Measurements from ENCODE around the gene KNDC1.

DNA sequence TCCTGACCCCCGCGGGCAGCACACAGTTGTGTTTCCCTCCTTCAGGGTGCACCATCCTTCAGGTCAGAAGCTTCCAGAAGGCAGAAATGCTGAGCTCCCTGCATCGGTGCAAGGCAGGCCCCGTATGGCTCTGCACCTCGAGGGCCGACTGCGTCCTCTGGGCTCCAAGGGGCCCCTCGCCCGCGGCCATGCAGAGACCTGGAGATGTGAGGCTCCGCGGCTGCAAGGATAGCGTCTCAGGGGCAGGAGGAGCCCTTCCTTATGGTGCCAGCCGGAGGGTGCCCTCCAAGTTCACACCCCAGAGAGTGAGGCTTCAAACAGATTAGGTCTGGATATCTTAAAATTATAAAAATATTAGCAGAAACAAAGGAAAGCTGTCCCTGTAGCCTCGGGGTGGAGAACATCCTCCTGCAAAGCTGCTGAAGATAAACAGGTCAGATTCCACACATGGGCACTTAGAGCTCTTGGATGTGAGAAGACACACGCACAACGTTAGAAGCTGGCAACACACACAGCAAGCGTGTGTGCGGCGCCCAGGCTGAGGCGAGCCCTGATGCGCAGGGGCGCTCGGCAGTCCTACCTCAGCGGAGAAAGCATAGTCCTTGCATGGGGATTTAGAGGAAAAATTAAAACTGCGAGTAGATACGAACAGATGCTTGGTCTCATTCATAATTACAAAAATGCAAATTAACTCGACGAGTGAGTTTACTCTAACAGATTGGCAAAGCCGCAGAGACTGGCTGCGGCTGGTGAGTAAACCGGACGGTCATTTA lies 20.4 kb downstream of the KNDC1 start:
- TF ChIP-seq, protein P1, sequence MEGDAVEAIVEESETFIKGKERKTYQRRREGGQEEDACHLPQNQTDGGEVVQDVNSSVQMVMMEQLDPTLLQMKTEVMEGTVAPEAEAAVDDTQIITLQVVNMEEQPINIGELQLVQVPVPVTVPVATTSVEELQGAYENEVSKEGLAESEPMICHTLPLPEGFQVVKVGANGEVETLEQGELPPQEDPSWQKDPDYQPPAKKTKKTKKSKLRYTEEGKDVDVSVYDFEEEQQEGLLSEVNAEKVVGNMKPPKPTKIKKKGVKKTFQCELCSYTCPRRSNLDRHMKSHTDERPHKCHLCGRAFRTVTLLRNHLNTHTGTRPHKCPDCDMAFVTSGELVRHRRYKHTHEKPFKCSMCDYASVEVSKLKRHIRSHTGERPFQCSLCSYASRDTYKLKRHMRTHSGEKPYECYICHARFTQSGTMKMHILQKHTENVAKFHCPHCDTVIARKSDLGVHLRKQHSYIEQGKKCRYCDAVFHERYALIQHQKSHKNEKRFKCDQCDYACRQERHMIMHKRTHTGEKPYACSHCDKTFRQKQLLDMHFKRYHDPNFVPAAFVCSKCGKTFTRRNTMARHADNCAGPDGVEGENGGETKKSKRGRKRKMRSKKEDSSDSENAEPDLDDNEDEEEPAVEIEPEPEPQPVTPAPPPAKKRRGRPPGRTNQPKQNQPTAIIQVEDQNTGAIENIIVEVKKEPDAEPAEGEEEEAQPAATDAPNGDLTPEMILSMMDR (IDR thresholded peaks at IDR 0.05; ENCODE audit: poor library complexity, severe bottlenecking): no peak
- TF ChIP-seq EZH2 (IDR thresholded peaks at IDR 0.05; ENCODE audit: borderline replicate concordance, insufficient read depth, low read length, poor library complexity, severe bottlenecking) (no peak), MXI1 (conservative IDR thresholded peaks at IDR 0.05; ENCODE audit: poor library complexity, severe bottlenecking) (no peak), EP300 (conservative IDR thresholded peaks at IDR 0.05; ENCODE audit: poor library complexity, severe bottlenecking) (no peak), SMC3 (conservative IDR thresholded peaks at IDR 0.05; ENCODE audit: poor library complexity) (no peak), TAF1 (IDR thresholded peaks at IDR 0.05; ENCODE audit: low read depth) (no peak), RAD21 (conservative IDR thresholded peaks at IDR 0.05) (no peak), POLR2AphosphoS5 (IDR thresholded peaks at IDR 0.05) (no peak)
- TF ChIP-seq, protein P2, sequence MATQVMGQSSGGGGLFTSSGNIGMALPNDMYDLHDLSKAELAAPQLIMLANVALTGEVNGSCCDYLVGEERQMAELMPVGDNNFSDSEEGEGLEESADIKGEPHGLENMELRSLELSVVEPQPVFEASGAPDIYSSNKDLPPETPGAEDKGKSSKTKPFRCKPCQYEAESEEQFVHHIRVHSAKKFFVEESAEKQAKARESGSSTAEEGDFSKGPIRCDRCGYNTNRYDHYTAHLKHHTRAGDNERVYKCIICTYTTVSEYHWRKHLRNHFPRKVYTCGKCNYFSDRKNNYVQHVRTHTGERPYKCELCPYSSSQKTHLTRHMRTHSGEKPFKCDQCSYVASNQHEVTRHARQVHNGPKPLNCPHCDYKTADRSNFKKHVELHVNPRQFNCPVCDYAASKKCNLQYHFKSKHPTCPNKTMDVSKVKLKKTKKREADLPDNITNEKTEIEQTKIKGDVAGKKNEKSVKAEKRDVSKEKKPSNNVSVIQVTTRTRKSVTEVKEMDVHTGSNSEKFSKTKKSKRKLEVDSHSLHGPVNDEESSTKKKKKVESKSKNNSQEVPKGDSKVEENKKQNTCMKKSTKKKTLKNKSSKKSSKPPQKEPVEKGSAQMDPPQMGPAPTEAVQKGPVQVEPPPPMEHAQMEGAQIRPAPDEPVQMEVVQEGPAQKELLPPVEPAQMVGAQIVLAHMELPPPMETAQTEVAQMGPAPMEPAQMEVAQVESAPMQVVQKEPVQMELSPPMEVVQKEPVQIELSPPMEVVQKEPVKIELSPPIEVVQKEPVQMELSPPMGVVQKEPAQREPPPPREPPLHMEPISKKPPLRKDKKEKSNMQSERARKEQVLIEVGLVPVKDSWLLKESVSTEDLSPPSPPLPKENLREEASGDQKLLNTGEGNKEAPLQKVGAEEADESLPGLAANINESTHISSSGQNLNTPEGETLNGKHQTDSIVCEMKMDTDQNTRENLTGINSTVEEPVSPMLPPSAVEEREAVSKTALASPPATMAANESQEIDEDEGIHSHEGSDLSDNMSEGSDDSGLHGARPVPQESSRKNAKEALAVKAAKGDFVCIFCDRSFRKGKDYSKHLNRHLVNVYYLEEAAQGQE (IDR thresholded peaks at IDR 0.05; ENCODE audit: borderline replicate concordance): no peak
